SK-N-SH (cell line): Measurements from ENCODE around the gene PTGFRN.

Experiments
- CTCF ChIP-seq: fragments of 200-600 bp; sonication (generic); IDR thresholded peaks from 2 replicates; pipeline ENCODE4 v1.6.1; 2017; ENCODE audit warnings: antibody characterized with exemption, mild to moderate bottlenecking, moderate library complexity
- GABPA ChIP-seq: IDR thresholded peaks from 2 replicates; pipeline ENCODE4 v1.4.0; 2012; ENCODE audit warnings: low read depth, mild to moderate bottlenecking
- MAX ChIP-seq: IDR thresholded peaks from 2 replicates; pipeline ENCODE4 v1.4.0; 2012; ENCODE audit warnings: low read depth
- NFIC ChIP-seq: IDR thresholded peaks from 2 replicates; pipeline ENCODE4 v1.4.0; 2012; ENCODE audit warnings: borderline replicate concordance
- POLR2AphosphoS5 ChIP-seq: IDR thresholded peaks from 2 replicates; pipeline ENCODE4 v1.6.1; 2012; ENCODE audit warnings: low read depth, low read length
- SMC3 ChIP-seq: IDR thresholded peaks from 2 replicates; pipeline ENCODE4 v1.6.1; 2012; ENCODE audit warnings: low read depth, low read length, improper control_type of control experiment
- TAF1 ChIP-seq: IDR thresholded peaks from 2 replicates; pipeline ENCODE4 v1.6.1; 2012; ENCODE audit warnings: low read depth, mild to moderate bottlenecking, low read length, moderate library complexity, borderline replicate concordance
- TF ChIP-seq, protein P1 (sequence below): IDR thresholded peaks from 2 replicates; pipeline ENCODE4 v1.4.0; 2012; ENCODE audit warnings: low read depth, borderline replicate concordance

- TF ChIP-seq CTCF (no peak), MAX (no peak), TAF1 (no peak), POLR2AphosphoS5 (no peak), SMC3 (no peak), NFIC (no peak), GABPA (no peak)
- TF ChIP-seq, protein P1, sequence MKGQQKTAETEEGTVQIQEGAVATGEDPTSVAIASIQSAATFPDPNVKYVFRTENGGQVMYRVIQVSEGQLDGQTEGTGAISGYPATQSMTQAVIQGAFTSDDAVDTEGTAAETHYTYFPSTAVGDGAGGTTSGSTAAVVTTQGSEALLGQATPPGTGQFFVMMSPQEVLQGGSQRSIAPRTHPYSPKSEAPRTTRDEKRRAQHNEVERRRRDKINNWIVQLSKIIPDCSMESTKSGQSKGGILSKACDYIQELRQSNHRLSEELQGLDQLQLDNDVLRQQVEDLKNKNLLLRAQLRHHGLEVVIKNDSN: no peak
Measured at GRCh38 chr1:116994411-116994810, 84.7 kb downstream of the PTGFRN start.
